Muscle layer of duodenum (tissue), 2 donors: ENCODE data around the gene IFT20.
A peak's percentile ranks its signal among the peaks of the same experiment; 100 is the strongest.

Experiments
- H3K27ac ChIP-seq: one replicate; pipeline ENCODE4 v1.7.0; 2013; ENCODE audit warnings: mild to moderate bottlenecking, low read length
- H3K27me3 ChIP-seq: one replicate; pipeline ENCODE4 v1.7.0; 2013; ENCODE audit warnings: low read depth, mild to moderate bottlenecking, control low read depth, low read length
- H3K36me3 ChIP-seq, 2 donors: one replicate each; pipeline ENCODE4 v1.7.0; 2013; ENCODE audit warnings: low read length in 2 of 2, control low read depth in 1 of 2, mild to moderate bottlenecking in 1 of 2; ENCODE audit not compliant: insufficient read depth in 2 of 2, control insufficient read depth in 1 of 2
- H3K4me1 ChIP-seq, 2 donors: one replicate each; pipeline ENCODE4 v1.7.0; 2013; ENCODE audit warnings: low read length in 2 of 2, mild to moderate bottlenecking in 2 of 2, control low read depth in 1 of 2, moderate library complexity in 1 of 2; ENCODE audit not compliant: insufficient read depth in 2 of 2, control insufficient read depth in 1 of 2
- H3K4me3 ChIP-seq, 2 donors: one replicate each; pipeline ENCODE4 v1.7.0; 2013; ENCODE audit warnings: low read length in 2 of 2, low read depth in 1 of 2, mild to moderate bottlenecking in 1 of 2
- H3K9me3 ChIP-seq, 2 donors: one replicate each; pipeline ENCODE4 v1.7.0; 2013; ENCODE audit warnings: low read length in 2 of 2, control low read depth in 1 of 2, mild to moderate bottlenecking in 1 of 2; ENCODE audit not compliant: control insufficient read depth in 1 of 2
- donor health status: healthy.

IFT20 gene

DNA sequence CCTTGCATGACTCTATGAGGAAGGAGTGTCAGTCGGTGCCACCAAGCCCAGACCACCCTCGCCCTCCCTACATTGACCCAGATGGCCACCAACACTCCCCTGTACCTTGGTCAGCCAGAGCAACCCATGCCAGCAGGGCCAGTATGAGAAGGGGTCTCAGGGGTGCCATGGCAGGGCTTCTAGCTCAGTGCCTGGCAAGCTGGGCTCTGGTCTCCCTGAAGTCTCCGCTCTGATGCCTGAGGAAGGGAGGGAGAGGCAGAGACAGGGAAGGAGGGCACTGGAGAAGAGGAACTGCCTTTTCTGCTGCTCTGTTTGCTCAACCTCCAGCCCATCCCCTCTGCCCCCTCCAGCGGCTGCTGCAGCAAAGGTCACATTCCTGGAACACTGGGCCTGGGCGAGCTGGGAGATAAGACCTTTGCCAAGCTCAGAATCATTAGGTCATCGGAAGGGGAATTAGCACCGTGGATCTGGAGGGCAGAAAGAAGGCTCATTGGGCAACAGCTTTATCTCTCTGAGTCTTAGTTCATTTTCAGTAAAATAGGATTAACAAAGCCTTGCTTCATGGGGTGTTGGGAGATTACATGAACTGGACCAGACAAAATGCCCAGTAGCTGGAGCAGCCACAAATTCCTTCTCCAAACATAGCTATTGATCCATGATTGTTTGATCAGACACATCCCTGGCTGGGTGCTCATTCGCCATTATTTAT is 34.9 kb upstream of the IFT20 start, which contains the start of gene VTN:
VTN (minus strand) TSS at position 273 of the 709 bp plus-strand sequence; CDS start at position 169, 104 bp downstream.
- Histone ChIP-seq H3K27ac (peak within 1 kb of the TSS; percentile 56), H3K4me3 (peak within 1 kb of the TSS in 1 of 2 donors; percentile 78), H3K27me3 (peaks cover 5% of the 10 kb centered on the region), H3K9me3 (no peaks in the 10 kb centered on the region), H3K4me1 (peaks cover 16% of the 10 kb centered on the region in 2 donors), H3K36me3 (peaks cover 0 to 9% of the 10 kb centered on the region in 2 donors)

DNA sequence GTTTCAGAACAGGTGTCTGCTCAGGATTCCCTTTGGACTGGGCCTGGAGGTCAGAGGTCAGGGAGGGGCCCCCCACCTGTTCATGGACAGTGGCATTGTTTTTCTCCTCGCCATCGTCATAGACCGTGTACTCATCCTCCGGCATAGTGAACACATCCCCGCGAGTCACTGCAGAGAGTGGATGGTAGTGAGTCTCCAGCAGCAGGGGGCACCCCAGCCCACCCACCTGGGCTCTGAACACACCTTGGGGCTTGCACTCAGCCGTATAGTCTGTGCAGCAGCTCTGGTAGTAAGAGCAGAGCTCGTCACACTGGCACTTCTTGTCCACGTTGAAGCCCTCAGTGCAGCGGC is 34.4 kb upstream of the IFT20 start:
- H3K36me3 ChIP-seq: peaks cover 0 to 12% of the 10 kb centered on the region in 2 donors
- H3K27me3 ChIP-seq: peaks cover 5% of the 10 kb centered on the region
- H3K4me1 ChIP-seq: peaks cover 16% of the 10 kb centered on the region in 2 donors
- no peak overlapping the region for H3K4me3 ChIP-seq
- H3K27ac ChIP-seq: no peak overlapping the region
- H3K9me3 ChIP-seq: no peaks in the 10 kb centered on the region

DNA sequence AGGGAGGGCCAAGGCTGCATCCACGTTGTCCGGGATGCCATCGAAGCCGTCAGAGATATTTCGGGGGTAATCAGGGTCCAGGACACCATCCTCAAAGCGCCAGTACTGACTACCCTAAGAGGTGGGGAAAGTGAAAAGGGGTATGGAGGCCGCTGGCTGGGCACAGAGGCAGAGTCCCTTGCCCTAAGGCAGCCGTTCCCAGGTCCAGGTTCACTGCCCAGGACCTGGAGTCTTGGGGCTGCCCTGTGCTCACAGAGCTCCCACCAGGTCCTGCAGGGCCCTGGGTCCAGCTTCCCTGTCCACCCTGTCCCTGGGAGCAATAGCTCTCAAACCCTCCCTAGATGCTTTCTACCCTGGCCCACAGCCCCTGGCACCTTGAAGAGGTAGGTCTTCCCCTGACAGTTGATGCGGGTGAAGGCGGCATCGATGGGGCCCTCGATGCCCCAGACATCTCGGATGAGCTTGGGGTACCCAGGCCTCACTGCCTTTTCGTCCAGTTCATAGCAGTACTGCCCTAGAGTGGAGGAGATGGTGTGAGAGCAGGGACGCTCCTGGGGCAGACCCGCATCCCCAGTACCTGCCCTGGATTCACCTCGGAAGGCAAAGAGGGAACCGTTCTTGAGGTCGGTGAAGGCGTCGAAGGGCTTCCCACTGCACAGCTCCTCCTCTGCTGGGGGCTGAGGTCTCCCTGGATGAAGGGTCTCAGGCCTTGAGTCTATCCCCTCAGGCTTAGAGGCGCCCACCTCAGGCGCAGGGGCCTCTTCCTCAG is 33.8 kb upstream of the IFT20 start:
- H3K4me1 ChIP-seq: peaks cover 16% of the 10 kb centered on the region in 2 donors
- H3K27me3 ChIP-seq: peaks cover 5% of the 10 kb centered on the region
- peaks cover 0 to 16% of the 10 kb centered on the region in 2 donors for H3K36me3 ChIP-seq
- H3K4me3 ChIP-seq: no peak overlapping the region
- no peak overlapping the region for H3K27ac ChIP-seq
- no peaks in the 10 kb centered on the region for H3K9me3 ChIP-seq

DNA sequence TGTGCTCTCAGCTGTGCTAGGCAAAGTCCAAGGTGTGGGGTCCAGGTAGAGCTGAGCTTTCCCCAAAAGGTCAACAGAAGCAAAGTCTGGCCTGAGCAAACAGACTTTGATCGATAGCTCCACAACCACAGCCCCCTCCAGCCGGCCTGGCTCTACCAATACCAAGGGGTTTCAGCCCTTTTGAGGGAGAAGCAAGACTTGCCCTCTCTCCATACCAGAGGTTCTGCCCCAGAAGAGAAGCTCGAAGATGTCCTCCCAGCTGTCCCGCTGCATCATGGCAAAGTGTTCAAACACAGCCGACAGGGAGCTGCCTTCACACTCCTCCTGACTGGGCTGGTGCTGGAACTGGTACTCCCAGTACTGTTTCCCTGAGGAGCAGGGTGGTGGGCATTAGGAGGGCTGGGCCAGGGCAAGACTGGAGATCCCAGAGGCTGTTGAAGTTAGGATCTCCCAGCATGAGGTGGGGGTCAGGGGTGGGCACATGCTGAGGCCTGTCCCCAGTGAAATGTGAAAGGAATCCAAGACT is 33.1 kb upstream of the IFT20 start:
- Histone ChIP-seq H3K36me3 (peaks cover 7 to 23% of the 10 kb centered on the region in 2 donors), H3K4me3 (no peak overlapping the region), H3K27me3 (peaks cover 5% of the 10 kb centered on the region), H3K9me3 (no peaks in the 10 kb centered on the region), H3K27ac (no peak overlapping the region), H3K4me1 (peaks cover 13 to 15% of the 10 kb centered on the region in 2 donors)

DNA sequence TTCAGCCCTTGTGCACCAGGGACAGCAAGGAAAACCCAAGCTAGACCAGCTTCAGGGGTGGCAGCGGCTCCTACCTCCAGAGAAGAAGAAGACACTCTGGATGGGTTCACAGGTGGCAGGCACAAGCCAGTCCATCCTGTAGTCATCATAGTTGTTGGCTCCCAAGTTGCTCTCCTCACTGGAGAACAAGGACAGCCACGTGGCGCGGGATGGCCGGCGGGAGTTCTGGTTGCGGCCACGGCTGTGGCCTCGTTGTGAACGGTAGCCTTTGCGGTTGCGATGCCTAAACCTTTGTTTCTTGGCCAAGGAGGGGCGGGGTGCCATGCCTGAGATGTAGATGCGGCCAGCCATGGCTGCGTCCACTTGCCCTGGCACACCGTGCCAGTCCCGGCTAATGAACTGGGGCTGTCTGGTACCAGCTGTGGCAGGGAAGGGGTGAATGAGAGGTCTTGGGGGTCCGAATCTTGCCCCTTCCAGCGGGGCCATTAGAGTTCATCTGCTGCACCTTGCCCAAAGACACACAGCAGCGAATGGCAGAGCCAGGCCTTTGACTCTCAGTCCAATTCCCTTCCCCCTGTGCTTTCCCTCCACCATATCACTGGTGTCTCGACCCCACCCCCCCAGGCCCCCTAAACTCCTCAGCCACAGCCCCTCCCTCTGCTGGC is 32.5 kb upstream of the IFT20 start:
- no peak overlapping the region for H3K4me3 ChIP-seq
- peaks cover 7 to 9% of the 10 kb centered on the region in 2 donors for H3K4me1 ChIP-seq
- peaks cover under 1% of the 10 kb centered on the region for H3K27me3 ChIP-seq
- peaks cover 13 to 29% of the 10 kb centered on the region in 2 donors for H3K36me3 ChIP-seq
- no peak overlapping the region for H3K27ac ChIP-seq
- no peaks in the 10 kb centered on the region for H3K9me3 ChIP-seq

DNA sequence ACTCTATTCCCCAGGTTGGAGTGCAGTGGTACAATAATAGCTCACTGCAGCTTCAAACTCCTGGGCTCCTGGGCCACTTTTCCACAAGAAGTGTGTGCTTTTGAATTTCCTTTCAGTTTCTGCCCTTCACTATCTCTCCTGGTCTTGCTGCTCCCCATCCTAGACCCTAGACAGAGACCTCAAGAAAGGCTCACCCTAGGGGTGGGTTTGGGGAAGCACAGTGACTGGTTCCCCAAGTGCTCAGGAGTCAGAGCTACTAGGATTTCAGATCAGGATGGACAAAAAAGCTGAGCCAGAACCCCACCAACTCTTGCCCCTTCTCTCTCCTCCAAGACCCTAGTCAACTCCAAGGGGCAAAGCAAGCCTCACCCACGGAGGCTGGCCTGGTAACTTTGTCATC is 31.3 kb upstream of the IFT20 start:
- Histone ChIP-seq H3K27me3 (no peaks in the 10 kb centered on the region), H3K4me3 (no peak overlapping the region), H3K4me1 (peaks cover 0 to 6% of the 10 kb centered on the region in 2 donors), H3K36me3 (peaks cover 19 to 41% of the 10 kb centered on the region in 2 donors), H3K27ac (no peak overlapping the region), H3K9me3 (no peaks in the 10 kb centered on the region)

DNA sequence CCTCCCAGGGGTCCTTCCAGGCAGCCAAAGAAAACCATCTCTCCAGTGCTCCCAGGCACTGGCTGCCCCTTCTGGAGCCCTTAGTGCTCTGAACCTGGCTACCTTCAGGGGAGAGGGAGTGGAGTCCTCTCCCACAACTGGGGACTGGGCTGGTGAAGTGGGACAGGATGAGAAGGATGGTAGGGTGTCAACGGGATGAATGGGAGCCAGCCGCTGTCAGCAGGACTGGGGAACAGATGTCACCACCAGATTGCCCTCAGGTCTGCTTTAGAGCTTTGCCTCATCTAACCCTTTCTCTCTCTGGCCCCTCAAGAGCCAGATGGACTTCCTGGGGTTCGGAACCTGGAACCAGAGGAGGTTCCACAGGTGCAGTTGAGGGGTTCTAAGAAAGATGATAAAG is 30.2 kb upstream of the IFT20 start:
- Histone ChIP-seq H3K27me3 (no peaks in the 10 kb centered on the region), H3K27ac (no peak overlapping the region), H3K4me1 (peaks cover 0 to 2% of the 10 kb centered on the region in 2 donors), H3K36me3 (peaks cover 29 to 52% of the 10 kb centered on the region in 2 donors), H3K9me3 (no peaks in the 10 kb centered on the region), H3K4me3 (no peak overlapping the region)

DNA sequence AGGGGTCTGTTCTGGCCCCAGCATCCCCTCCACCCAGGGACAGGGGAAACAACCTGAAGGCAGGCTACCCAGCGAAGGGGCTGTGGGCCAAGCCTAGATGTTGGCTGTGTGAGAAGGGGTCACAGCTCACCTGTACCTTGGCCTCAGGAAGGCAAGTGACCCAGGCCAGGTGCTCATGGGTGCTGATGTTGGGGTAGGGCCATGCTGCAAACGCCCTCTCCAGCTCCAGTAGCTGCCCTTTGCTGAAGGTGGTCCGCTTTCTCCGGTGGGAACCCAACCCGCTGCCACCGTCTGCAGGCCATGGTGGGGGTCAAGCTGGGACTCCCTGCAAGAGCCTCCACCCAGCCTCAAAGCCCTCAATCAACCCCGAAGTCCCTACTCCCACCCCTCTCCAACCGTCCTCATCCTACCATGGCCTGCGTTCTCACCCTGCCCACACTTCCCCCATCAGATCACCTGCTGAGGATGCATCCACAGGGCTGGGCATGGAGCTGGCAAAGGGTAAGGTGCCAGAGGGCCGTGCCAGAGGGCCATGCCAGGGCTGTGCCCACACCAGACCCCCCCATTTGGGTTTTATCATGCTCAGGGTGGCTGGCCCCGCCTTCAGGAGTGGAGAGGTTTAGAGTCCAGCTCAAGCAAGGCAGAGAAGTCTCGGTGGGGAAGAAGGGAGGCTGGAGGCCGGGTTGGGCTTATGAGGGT is 29.5 kb upstream of the IFT20 start, which contains the start of gene SEBOX:
SEBOX (minus strand) TSS at position 535 of the 699 bp plus-strand sequence; CDS start at position 487, 48 bp downstream.
- Histone ChIP-seq H3K9me3 (no peaks in the 10 kb centered on the region), H3K4me3 (no peak within 1 kb of the TSS), H3K27me3 (no peaks in the 10 kb centered on the region), H3K4me1 (no peaks in the 10 kb centered on the region), H3K36me3 (peaks cover 33 to 58% of the 10 kb centered on the region in 2 donors), H3K27ac (no peak within 1 kb of the TSS)

DNA sequence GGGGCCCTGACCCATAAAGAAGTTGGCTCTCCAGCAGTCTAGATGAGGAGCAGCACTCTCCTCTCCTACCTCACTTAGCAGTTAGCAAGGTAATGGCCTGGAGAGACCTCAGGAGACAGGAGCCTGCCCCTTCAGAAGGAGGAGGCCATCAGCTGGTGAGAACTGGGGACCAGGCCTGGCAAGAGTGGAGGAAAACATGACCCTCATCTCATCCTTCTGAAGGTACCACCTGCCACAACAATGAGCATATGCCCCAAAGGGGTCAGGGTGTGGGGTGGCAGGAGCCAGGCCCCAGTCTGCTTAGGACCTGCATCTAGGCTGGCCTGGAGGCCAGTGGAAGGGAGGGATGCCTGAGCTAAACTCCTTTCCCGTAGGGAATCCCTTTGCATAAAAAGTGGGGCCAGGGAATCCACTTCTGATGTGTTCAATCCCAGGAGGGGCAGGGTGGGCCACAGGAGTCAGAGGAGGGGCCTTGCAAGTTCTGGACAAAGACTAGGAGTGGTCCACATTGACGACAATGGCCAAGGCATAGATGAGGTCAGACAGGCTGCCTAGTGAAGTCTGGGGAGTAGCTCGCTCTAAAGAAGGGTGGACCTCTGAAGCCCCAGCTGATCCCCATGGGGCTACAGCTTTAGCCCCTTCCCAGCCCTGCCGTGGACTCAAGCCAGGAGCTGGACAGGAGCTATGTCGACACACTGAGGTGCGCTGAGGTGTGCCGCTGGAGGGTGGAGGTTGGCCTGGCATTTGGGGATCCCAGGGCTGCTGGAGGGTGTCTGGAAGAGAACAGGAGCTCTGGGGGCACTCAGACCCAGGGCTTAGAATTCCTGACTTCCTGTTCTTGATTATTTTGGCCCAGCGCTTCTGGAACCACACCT is 28.7 kb upstream of the IFT20 start:
- Histone ChIP-seq H3K4me1 (no peaks in the 10 kb centered on the region), H3K36me3 (peaks cover 33 to 65% of the 10 kb centered on the region in 2 donors), H3K4me3 (no peak overlapping the region), H3K9me3 (no peaks in the 10 kb centered on the region), H3K27ac (no peak overlapping the region), H3K27me3 (no peaks in the 10 kb centered on the region)

DNA sequence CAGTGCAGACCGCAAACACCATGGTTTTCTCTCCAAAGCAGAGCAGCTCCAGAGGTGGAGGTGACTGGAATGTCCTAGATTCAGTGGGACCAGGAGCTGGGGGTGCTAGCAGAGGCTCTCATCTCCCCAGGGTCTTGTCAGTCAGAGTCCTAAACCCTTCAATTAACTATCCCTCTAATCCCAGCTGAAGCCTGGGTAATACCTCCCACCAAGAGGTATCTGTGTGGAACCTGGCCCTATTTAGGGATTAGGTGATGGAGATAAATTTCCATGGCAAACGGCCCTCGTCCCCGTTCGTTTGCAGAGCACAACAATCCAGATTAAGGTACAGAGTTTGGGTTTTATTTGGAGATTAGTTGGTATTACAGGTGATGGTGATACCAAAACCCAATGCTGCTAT is 27.9 kb upstream of the IFT20 start:
- H3K27ac ChIP-seq: no peak overlapping the region
- H3K4me1 ChIP-seq: peaks cover 3 to 7% of the 10 kb centered on the region in 2 donors
- no peaks in the 10 kb centered on the region for H3K27me3 ChIP-seq
- H3K4me3 ChIP-seq: no peak overlapping the region
- no peaks in the 10 kb centered on the region for H3K9me3 ChIP-seq
- H3K36me3 ChIP-seq: peaks cover 33 to 65% of the 10 kb centered on the region in 2 donors
